ENCODE measurements around the gene GPC5.

GRCh38 chr13:91741925-91742324 lies 343.5 kb downstream of the GPC5 start:
- TF ChIP-seq EZH2 (IDR thresholded peaks at IDR 0.05) (no peak), CTCF (IDR thresholded peaks at IDR 0.05) (no peak), EZH2phosphoT487 (IDR thresholded peaks at IDR 0.05) (no peak)
